Measurements from ENCODE around the gene GPD1L. TPM values are rescaled to one million over a fixed set of nuclear protein-coding genes. Genes with fewer than 3 reads are reported as not detected.
"Not testable (repeated sequence)": the region's sequence is repeated elsewhere in the genome, so short reads cannot be mapped to it uniquely, and the experiment has no call there.

GPD1L gene
- total RNA-seq, 1 donor from 2014 or later: 9.1 TPM

- H3K4me3 Mint-ChIP-seq (ENCODE audit: unreplicated experiment): peak overlapping the region; percentile 71
- peaks cover 7% of the 10 kb centered on the region for H3K27me3 Mint-ChIP-seq (ENCODE audit: unreplicated experiment)
- peaks cover 20% of the 10 kb centered on the region for H3K36me3 Mint-ChIP-seq (ENCODE audit: unreplicated experiment)
- peaks cover 6% of the 10 kb centered on the region for H3K4me1 Mint-ChIP-seq (ENCODE audit: low read depth, unreplicated experiment)
- DNase-seq: no peak
- H3K27ac Mint-ChIP-seq (ENCODE audit: unreplicated experiment): no peak overlapping the region
- TF ChIP-seq CTCF (IDR thresholded peaks at IDR 0.05; ENCODE audit: partially characterized antibody, unreplicated experiment): no peak
- H3K9me3 Mint-ChIP-seq (ENCODE audit: unreplicated experiment): peaks cover 19% of the 10 kb centered on the region
Observed at GRCh38 chr3:32105291-32106131, 909 bp upstream of the GPD1L start.

GRCh38 chr3:32106929-32107362 lies 526 bp downstream of the GPD1L start:
- TF ChIP-seq CTCF (IDR thresholded peaks at IDR 0.05; ENCODE audit: partially characterized antibody, unreplicated experiment): no peak
- Mint-ChIP-seq H3K4me1 (ENCODE audit: low read depth, unreplicated experiment) (peaks cover 6% of the 10 kb centered on the region), H3K4me3 (ENCODE audit: unreplicated experiment) (peak overlapping the region; percentile 96), H3K27me3 (ENCODE audit: unreplicated experiment) (peaks cover 5% of the 10 kb centered on the region), H3K9me3 (ENCODE audit: unreplicated experiment) (peaks cover 15% of the 10 kb centered on the region), H3K27ac (ENCODE audit: unreplicated experiment) (no peak overlapping the region), H3K36me3 (ENCODE audit: unreplicated experiment) (peaks cover 19% of the 10 kb centered on the region)
- DNase-seq: no peak

- not testable (repeated sequence) for H3K27ac Mint-ChIP-seq (ENCODE audit: unreplicated experiment); H3K27me3 Mint-ChIP-seq (ENCODE audit: unreplicated experiment); H3K4me1 Mint-ChIP-seq (ENCODE audit: low read depth, unreplicated experiment); H3K4me3 Mint-ChIP-seq (ENCODE audit: unreplicated experiment); DNase-seq
- peaks cover 11% of the 10 kb centered on the region for H3K9me3 Mint-ChIP-seq (ENCODE audit: unreplicated experiment)
- H3K36me3 Mint-ChIP-seq (ENCODE audit: unreplicated experiment): peaks cover 14% of the 10 kb centered on the region
Observed at GRCh38 chr3:32108224-32108623, 1.8 kb downstream of the GPD1L start.

- peaks cover 5% of the 10 kb centered on the region for H3K27me3 Mint-ChIP-seq (ENCODE audit: unreplicated experiment)
- no peak overlapping the region for H3K27ac Mint-ChIP-seq (ENCODE audit: unreplicated experiment)
- no peak overlapping the region for H3K4me3 Mint-ChIP-seq (ENCODE audit: unreplicated experiment)
- DNase-seq: no peak
- TF ChIP-seq CTCF (IDR thresholded peaks at IDR 0.05; ENCODE audit: partially characterized antibody, unreplicated experiment): no peak
- peaks cover 7% of the 10 kb centered on the region for H3K36me3 Mint-ChIP-seq (ENCODE audit: unreplicated experiment)
- peaks cover 6% of the 10 kb centered on the region for H3K4me1 Mint-ChIP-seq (ENCODE audit: low read depth, unreplicated experiment)
- H3K9me3 Mint-ChIP-seq (ENCODE audit: unreplicated experiment): peaks cover 7% of the 10 kb centered on the region
Observed at GRCh38 chr3:32109256-32109655, 2.8 kb downstream of the GPD1L start.

- DNase-seq: no peak
- H3K9me3 Mint-ChIP-seq (ENCODE audit: unreplicated experiment): peaks cover 6% of the 10 kb centered on the region
- TF ChIP-seq CTCF (IDR thresholded peaks at IDR 0.05; ENCODE audit: partially characterized antibody, unreplicated experiment): no peak
- H3K4me1 Mint-ChIP-seq (ENCODE audit: low read depth, unreplicated experiment): peaks cover 6% of the 10 kb centered on the region
- H3K27ac Mint-ChIP-seq (ENCODE audit: unreplicated experiment): no peak overlapping the region
- peaks cover 5% of the 10 kb centered on the region for H3K27me3 Mint-ChIP-seq (ENCODE audit: unreplicated experiment)
- H3K4me3 Mint-ChIP-seq (ENCODE audit: unreplicated experiment): no peak overlapping the region
- H3K36me3 Mint-ChIP-seq (ENCODE audit: unreplicated experiment): peaks cover 10% of the 10 kb centered on the region
Observed at GRCh38 chr3:32110233-32110760, 3.9 kb downstream of the GPD1L start.
